Activated CD4-positive, alpha-beta memory T cell treated with anti-CD3 and anti-CD28 coated beads, Interleukin-2, amount 10 ng/mL, durations not matched to agents 7 days and 5 days (primary cell): Measurements from ENCODE around the gene COG5. TPM values are rescaled to one million over a fixed set of nuclear protein-coding genes. Genes with fewer than 3 reads are reported as not detected.
"Not testable (repeated sequence)": the region's sequence is repeated elsewhere in the genome, so short reads cannot be mapped to it uniquely, and the experiment has no call there.

Experiments used
- CTCF ChIA-PET: fragments of 350-600 bp; sonication (Branson Sonifier 250); formaldehyde crosslinking; loops from one replicate; lab custom pipeline; 2021; ENCODE audit warnings: antibody characterized with exemption, inconsistent platforms; lab: Charles Lee
- POLR2A ChIA-PET: fragments of 350-600 bp; sonication (Branson Sonifier 250); formaldehyde crosslinking; loops from one replicate; lab custom pipeline; 2021; ENCODE audit warnings: antibody characterized with exemption; lab: Charles Lee
- DNase-seq: peaks from one replicate; pipeline ENCODE4 v3.0.0-alpha.2; 2020
- H3K27ac Mint-ChIP-seq: one replicate; pipeline ENCODE4 v1.8.0; 2021; ENCODE audit warnings: mild to moderate bottlenecking, mixed read lengths
- H3K27me3 Mint-ChIP-seq: one replicate; pipeline ENCODE4 v1.8.0; 2021; ENCODE audit warnings: mixed read lengths
- H3K36me3 Mint-ChIP-seq: one replicate; pipeline ENCODE4 v1.8.0; 2021; ENCODE audit warnings: low read depth, mixed read lengths
- H3K4me1 Mint-ChIP-seq: one replicate; pipeline ENCODE4 v1.8.0; 2021; ENCODE audit warnings: mixed read lengths
- H3K4me3 Mint-ChIP-seq: one replicate; pipeline ENCODE4 v1.8.0; 2021; ENCODE audit warnings: mild to moderate bottlenecking, mixed read lengths
- H3K9me3 Mint-ChIP-seq: one replicate; pipeline ENCODE4 v1.8.0; 2021; ENCODE audit warnings: mixed read lengths
- total RNA-seq, 2 experiments: library from RNA; stranded (reverse); gene quantifications; one replicate each; pipeline ENCODE4 v1.2.3, GENCODE V29; 2021

COG5 gene
- total RNA-seq, 2 experiments from 2014 or later: 40.1 to 45.3 TPM

- H3K36me3 Mint-ChIP-seq: peaks cover 47% of the 10 kb centered on the region
- H3K27me3 Mint-ChIP-seq, POLR2A ChIA-PET, H3K4me1 Mint-ChIP-seq, H3K27ac Mint-ChIP-seq, DNase-seq, CTCF ChIA-PET, H3K4me3 Mint-ChIP-seq: not testable (repeated sequence)
- H3K9me3 Mint-ChIP-seq: peaks cover 18% of the 10 kb centered on the region
These were observed 316.9 kb downstream of the COG5 start for GRCh38 chr7:107246836-107247235.

- Mint-ChIP-seq H3K9me3 (peaks cover 18% of the 10 kb centered on the region), H3K36me3 (peaks cover 47% of the 10 kb centered on the region), H3K4me1 (no peaks in the 10 kb centered on the region), H3K4me3 (no peak overlapping the region), H3K27ac (no peak overlapping the region), H3K27me3 (no peaks in the 10 kb centered on the region)
- DNase-seq: no peak
- POLR2A ChIA-PET: no interaction called here
- CTCF ChIA-PET: no interaction called here
These were observed 319.1 kb downstream of the COG5 start for GRCh38 chr7:107244613-107245012.

GRCh38 chr7:107242267-107242666 is 321.5 kb downstream of the COG5 start:
- no peak overlapping the region for H3K27ac Mint-ChIP-seq
- DNase-seq: no peak
- H3K9me3 Mint-ChIP-seq: peaks cover 18% of the 10 kb centered on the region
- no peaks in the 10 kb centered on the region for H3K4me1 Mint-ChIP-seq
- no peaks in the 10 kb centered on the region for H3K27me3 Mint-ChIP-seq
- no peak overlapping the region for H3K4me3 Mint-ChIP-seq
- POLR2A ChIA-PET: no interaction called here
- peaks cover 41% of the 10 kb centered on the region for H3K36me3 Mint-ChIP-seq
- CTCF ChIA-PET: no interaction called here

- H3K27ac Mint-ChIP-seq: no peak overlapping the region
- POLR2A ChIA-PET: no interaction called here
- no peaks in the 10 kb centered on the region for H3K9me3 Mint-ChIP-seq
- no peak for DNase-seq
- H3K36me3 Mint-ChIP-seq: peaks cover 2% of the 10 kb centered on the region
- no peaks in the 10 kb centered on the region for H3K4me1 Mint-ChIP-seq
- H3K4me3 Mint-ChIP-seq: no peak overlapping the region
- CTCF ChIA-PET: no interaction called here
- H3K27me3 Mint-ChIP-seq: no peaks in the 10 kb centered on the region
These were observed 326.3 kb downstream of the COG5 start for GRCh38 chr7:107237451-107237850.

- Mint-ChIP-seq H3K36me3 (peaks cover 2% of the 10 kb centered on the region), H3K9me3 (no peaks in the 10 kb centered on the region), H3K27me3 (no peaks in the 10 kb centered on the region), H3K4me3 (no peak overlapping the region), H3K4me1 (no peaks in the 10 kb centered on the region), H3K27ac (no peak overlapping the region)
- CTCF ChIA-PET: interaction anchor here (0.6 kb wide), 1 partner anchor 658 kb away, joined by 4 read pairs; no protein-coding TSS in a partner anchor
- POLR2A ChIA-PET: no interaction called here
- no peak for DNase-seq
These were observed 326.9 kb downstream of the COG5 start for GRCh38 chr7:107236862-107237261.

GRCh38 chr7:107234436-107234835 is 329.3 kb downstream of the COG5 start:
- ChIA-PET CTCF (no interaction called here), POLR2A (no interaction called here)
- DNase-seq: no peak
- H3K36me3 Mint-ChIP-seq: peaks cover 2% of the 10 kb centered on the region
- no peaks in the 10 kb centered on the region for H3K27me3 Mint-ChIP-seq
- H3K27ac Mint-ChIP-seq: no peak overlapping the region
- H3K4me1 Mint-ChIP-seq: no peaks in the 10 kb centered on the region
- no peak overlapping the region for H3K4me3 Mint-ChIP-seq
- H3K9me3 Mint-ChIP-seq: no peaks in the 10 kb centered on the region

GRCh38 chr7:107233981-107234380 is 329.7 kb downstream of the COG5 start:
- no peak overlapping the region for H3K27ac Mint-ChIP-seq
- no peaks in the 10 kb centered on the region for H3K4me1 Mint-ChIP-seq
- ChIA-PET CTCF (no interaction called here), POLR2A (no interaction called here)
- H3K36me3 Mint-ChIP-seq: peaks cover 2% of the 10 kb centered on the region
- H3K9me3 Mint-ChIP-seq: no peaks in the 10 kb centered on the region
- no peaks in the 10 kb centered on the region for H3K27me3 Mint-ChIP-seq
- DNase-seq: no peak
- no peak overlapping the region for H3K4me3 Mint-ChIP-seq

- H3K9me3 Mint-ChIP-seq: no peaks in the 10 kb centered on the region
- ChIA-PET POLR2A (no interaction called here), CTCF (no interaction called here)
- H3K4me1 Mint-ChIP-seq: no peaks in the 10 kb centered on the region
- no peak overlapping the region for H3K27ac Mint-ChIP-seq
- H3K4me3 Mint-ChIP-seq: no peak overlapping the region
- H3K36me3 Mint-ChIP-seq: peaks cover 1% of the 10 kb centered on the region
- DNase-seq: no peak
- no peaks in the 10 kb centered on the region for H3K27me3 Mint-ChIP-seq
These were observed 330.5 kb downstream of the COG5 start for GRCh38 chr7:107233174-107233573.

- POLR2A ChIA-PET: no interaction called here
- Mint-ChIP-seq H3K36me3 (no peaks in the 10 kb centered on the region), H3K9me3 (no peaks in the 10 kb centered on the region), H3K4me1 (no peaks in the 10 kb centered on the region), H3K27ac (no peak overlapping the region), H3K27me3 (no peaks in the 10 kb centered on the region), H3K4me3 (no peak overlapping the region)
- CTCF ChIA-PET: no interaction called here
- DNase-seq: no peak
These were observed 331.1 kb downstream of the COG5 start for GRCh38 chr7:107232568-107233090.

GRCh38 chr7:107230334-107230733 is 333.4 kb downstream of the COG5 start:
- H3K27ac Mint-ChIP-seq: no peak overlapping the region
- H3K36me3 Mint-ChIP-seq: no peaks in the 10 kb centered on the region
- no peaks in the 10 kb centered on the region for H3K27me3 Mint-ChIP-seq
- ChIA-PET POLR2A (no interaction called here), CTCF (no interaction called here)
- DNase-seq: no peak
- no peaks in the 10 kb centered on the region for H3K4me1 Mint-ChIP-seq
- H3K4me3 Mint-ChIP-seq: no peak overlapping the region
- H3K9me3 Mint-ChIP-seq: no peaks in the 10 kb centered on the region

GRCh38 chr7:107228291-107228690 is 335.4 kb downstream of the COG5 start:
- ChIA-PET POLR2A (no interaction called here), CTCF (no interaction called here)
- no peaks in the 10 kb centered on the region for H3K36me3 Mint-ChIP-seq
- no peaks in the 10 kb centered on the region for H3K9me3 Mint-ChIP-seq
- DNase-seq: no peak
- H3K4me3 Mint-ChIP-seq: no peak overlapping the region
- no peaks in the 10 kb centered on the region for H3K4me1 Mint-ChIP-seq
- no peaks in the 10 kb centered on the region for H3K27me3 Mint-ChIP-seq
- no peak overlapping the region for H3K27ac Mint-ChIP-seq

- DNase-seq: no peak
- CTCF ChIA-PET: interaction anchor here (1.3 kb wide), 1 partner anchor 17 kb away, joined by 3 read pairs; no protein-coding TSS in a partner anchor
- Mint-ChIP-seq H3K27me3 (no peaks in the 10 kb centered on the region), H3K9me3 (no peaks in the 10 kb centered on the region), H3K36me3 (no peaks in the 10 kb centered on the region), H3K4me1 (no peaks in the 10 kb centered on the region), H3K4me3 (no peak overlapping the region), H3K27ac (no peak overlapping the region)
- POLR2A ChIA-PET: no interaction called here
These were observed 339.1 kb downstream of the COG5 start for GRCh38 chr7:107224374-107225223.

GRCh38 chr7:107220806-107221205 is 342.9 kb downstream of the COG5 start:
- H3K4me3 Mint-ChIP-seq, H3K27ac Mint-ChIP-seq, H3K27me3 Mint-ChIP-seq, POLR2A ChIA-PET, H3K4me1 Mint-ChIP-seq, H3K36me3 Mint-ChIP-seq, H3K9me3 Mint-ChIP-seq, DNase-seq: not testable (repeated sequence)
- CTCF ChIA-PET: interaction anchor here (0.7 kb wide), 1 partner anchor 597 kb away, joined by 3 read pairs; no protein-coding TSS in a partner anchor
